Measurements from ENCODE around the gene SLC7A8. TPM values are rescaled to one million over a fixed set of nuclear protein-coding genes. Genes with fewer than 3 reads are reported as not detected.

The SLC7A8 gene
- total RNA-seq, 3 donors from 2014 or later (not counting 1 experiment from before 2014, with no cell fraction given): 0.42 to 1.2 (median 1.0) TPM

DNA sequence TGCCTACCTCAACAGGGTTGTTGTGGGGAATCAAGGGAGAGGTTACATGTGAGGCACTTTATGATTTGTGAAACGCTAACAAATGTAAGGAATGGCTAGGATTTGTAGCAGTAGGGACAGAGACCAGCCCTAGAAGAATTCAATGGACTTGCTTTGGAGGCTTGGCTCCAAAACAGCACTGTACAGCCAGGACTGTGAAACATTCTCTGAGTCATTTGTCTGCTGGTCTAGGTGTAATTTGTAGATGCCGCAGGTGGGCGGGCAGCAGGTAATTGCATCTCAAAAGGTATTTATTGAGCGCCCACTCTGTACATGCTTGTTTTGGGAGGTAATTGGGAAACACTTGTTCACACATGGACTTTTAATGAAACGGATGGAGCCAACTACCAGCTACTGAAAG, 11.4 kb downstream of the SLC7A8 start:
- H3K9me3 ChIP-seq (ENCODE audit: control insufficient read depth, insufficient read depth, low read length): no peaks in the 10 kb centered on the region
- DNase-seq (no peak), ATAC-seq (no peak)
- intact Hi-C loops (cut with micrococcal nuclease): no loop called here
- no peaks in the 10 kb centered on the region for H3K36me3 ChIP-seq (ENCODE audit: control insufficient read depth, insufficient read depth, low read length)
- Mint-ChIP-seq H3K27ac (no peak overlapping the region), H3K9me3 (no peaks in the 10 kb centered on the region), H3K36me3 (no peaks in the 10 kb centered on the region), H3K4me1 (no peaks in the 10 kb centered on the region), H3K4me3 (no peak overlapping the region), H3K27me3 (ENCODE audit: low read depth in 2 of 2) (peaks cover under 1 to 8% of the 10 kb centered on the region in 2 donors)
- H3K27me3 ChIP-seq (ENCODE audit: control insufficient read depth, insufficient read depth, low read length): no peaks in the 10 kb centered on the region
- H3K4me3 ChIP-seq (ENCODE audit: low read length): no peak overlapping the region
- TF ChIP-seq, protein P1, sequence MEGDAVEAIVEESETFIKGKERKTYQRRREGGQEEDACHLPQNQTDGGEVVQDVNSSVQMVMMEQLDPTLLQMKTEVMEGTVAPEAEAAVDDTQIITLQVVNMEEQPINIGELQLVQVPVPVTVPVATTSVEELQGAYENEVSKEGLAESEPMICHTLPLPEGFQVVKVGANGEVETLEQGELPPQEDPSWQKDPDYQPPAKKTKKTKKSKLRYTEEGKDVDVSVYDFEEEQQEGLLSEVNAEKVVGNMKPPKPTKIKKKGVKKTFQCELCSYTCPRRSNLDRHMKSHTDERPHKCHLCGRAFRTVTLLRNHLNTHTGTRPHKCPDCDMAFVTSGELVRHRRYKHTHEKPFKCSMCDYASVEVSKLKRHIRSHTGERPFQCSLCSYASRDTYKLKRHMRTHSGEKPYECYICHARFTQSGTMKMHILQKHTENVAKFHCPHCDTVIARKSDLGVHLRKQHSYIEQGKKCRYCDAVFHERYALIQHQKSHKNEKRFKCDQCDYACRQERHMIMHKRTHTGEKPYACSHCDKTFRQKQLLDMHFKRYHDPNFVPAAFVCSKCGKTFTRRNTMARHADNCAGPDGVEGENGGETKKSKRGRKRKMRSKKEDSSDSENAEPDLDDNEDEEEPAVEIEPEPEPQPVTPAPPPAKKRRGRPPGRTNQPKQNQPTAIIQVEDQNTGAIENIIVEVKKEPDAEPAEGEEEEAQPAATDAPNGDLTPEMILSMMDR (IDR thresholded peaks at IDR 0.05): no peak
- WGBS (ENCODE audit: insufficient coverage): 98% methylated on average over 5 of the region's 5 CpGs
- no peaks in the 10 kb centered on the region for H3K4me1 ChIP-seq (ENCODE audit: control insufficient read depth, insufficient read depth, low read length)
- H3K27ac ChIP-seq (ENCODE audit: low read length): no peak overlapping the region

DNA sequence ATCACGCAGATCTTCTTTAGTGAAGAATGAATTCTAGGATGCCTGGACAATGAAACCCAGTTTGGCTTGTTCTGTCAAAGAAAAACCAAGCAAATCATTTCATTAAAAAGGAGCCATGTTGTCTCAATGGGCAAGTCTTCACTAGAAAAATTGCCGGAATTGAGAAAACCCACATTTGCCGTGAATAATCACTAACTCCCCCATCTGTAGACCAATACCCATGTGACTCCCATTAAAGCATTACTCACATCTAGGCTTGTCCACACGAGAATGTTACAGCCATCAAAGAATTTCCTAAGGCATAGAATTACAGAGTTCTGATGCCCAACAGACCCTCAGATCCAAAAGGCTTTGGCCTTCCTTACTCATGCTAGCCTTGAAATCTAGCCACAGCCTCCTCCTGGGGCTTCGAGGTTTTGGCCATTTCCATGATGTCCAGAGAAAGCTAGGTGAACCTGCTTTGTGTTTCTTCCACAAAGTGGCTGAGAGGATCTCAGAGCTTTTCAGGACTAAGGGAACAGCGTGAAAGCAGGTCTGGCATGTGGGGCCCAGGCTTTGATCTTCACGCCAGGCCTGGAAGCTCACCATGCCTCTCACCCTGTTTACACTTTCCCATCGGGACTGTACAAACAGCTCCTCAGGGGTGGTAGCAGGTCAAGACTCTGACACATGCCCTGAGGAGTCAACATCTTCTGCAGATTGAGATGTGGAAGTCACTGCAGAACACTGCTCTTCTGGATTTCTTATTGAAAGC, 12.1 kb downstream of the SLC7A8 start:
- Histone ChIP-seq H3K4me3 (ENCODE audit: low read length) (no peak overlapping the region), H3K36me3 (ENCODE audit: control insufficient read depth, insufficient read depth, low read length) (no peaks in the 10 kb centered on the region), H3K4me1 (ENCODE audit: control insufficient read depth, insufficient read depth, low read length) (no peaks in the 10 kb centered on the region), H3K9me3 (ENCODE audit: control insufficient read depth, insufficient read depth, low read length) (no peaks in the 10 kb centered on the region), H3K27me3 (ENCODE audit: control insufficient read depth, insufficient read depth, low read length) (no peaks in the 10 kb centered on the region), H3K27ac (ENCODE audit: low read length) (no peak overlapping the region)
- 89% methylated on average over 8 of the region's 8 CpGs for WGBS (ENCODE audit: insufficient coverage)
- H3K9me3 Mint-ChIP-seq: no peaks in the 10 kb centered on the region
- DNase-seq (no peak), ATAC-seq (no peak)
- H3K27me3 Mint-ChIP-seq (ENCODE audit: low read depth in 2 of 2): peaks cover 3 to 10% of the 10 kb centered on the region in 2 donors
- no peaks in the 10 kb centered on the region for H3K36me3 Mint-ChIP-seq
- no peaks in the 10 kb centered on the region for H3K4me1 Mint-ChIP-seq
- no peak overlapping the region for H3K27ac Mint-ChIP-seq
- TF ChIP-seq, protein P1 (IDR thresholded peaks at IDR 0.05): no peak
- H3K4me3 Mint-ChIP-seq: no peak overlapping the region
- intact Hi-C loops (cut with micrococcal nuclease): no loop called here

DNA sequence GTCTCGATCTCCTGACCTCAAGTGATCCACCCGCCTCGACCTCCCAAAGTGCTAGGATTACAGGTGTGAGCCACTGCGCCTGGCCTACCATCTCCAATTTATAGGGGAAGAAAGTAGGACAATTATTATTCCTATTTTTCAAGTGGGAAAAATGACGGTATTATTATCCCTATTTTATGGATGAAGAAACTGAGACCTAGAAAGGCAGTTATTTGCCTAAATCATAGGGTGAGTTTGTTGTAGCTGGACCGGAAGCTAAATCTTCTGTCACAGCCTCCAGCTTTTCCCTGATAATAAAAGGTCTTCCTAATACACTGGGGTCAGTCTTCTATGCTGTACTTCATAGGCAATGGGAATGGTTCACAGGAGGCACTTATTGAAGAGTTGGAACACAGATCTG, 13.8 kb downstream of the SLC7A8 start:
- 92% methylated on average over 5 of the region's 6 CpGs for WGBS (ENCODE audit: insufficient coverage)
- Histone ChIP-seq H3K27me3 (ENCODE audit: control insufficient read depth, insufficient read depth, low read length) (no peaks in the 10 kb centered on the region), H3K27ac (ENCODE audit: low read length) (no peak overlapping the region), H3K9me3 (ENCODE audit: control insufficient read depth, insufficient read depth, low read length) (no peaks in the 10 kb centered on the region), H3K4me3 (ENCODE audit: low read length) (no peak overlapping the region), H3K36me3 (ENCODE audit: control insufficient read depth, insufficient read depth, low read length) (no peaks in the 10 kb centered on the region), H3K4me1 (ENCODE audit: control insufficient read depth, insufficient read depth, low read length) (no peaks in the 10 kb centered on the region)
- ATAC-seq: no peak
- TF ChIP-seq, protein P1 (IDR thresholded peaks at IDR 0.05): no peak
- intact Hi-C loops (cut with micrococcal nuclease): no loop called here
- Mint-ChIP-seq H3K4me3 (no peak overlapping the region), H3K27me3 (ENCODE audit: low read depth in 2 of 2) (peaks cover 10 to 13% of the 10 kb centered on the region in 2 donors), H3K4me1 (no peaks in the 10 kb centered on the region), H3K27ac (no peak overlapping the region), H3K9me3 (no peaks in the 10 kb centered on the region), H3K36me3 (no peaks in the 10 kb centered on the region)
- no peak for DNase-seq

DNA sequence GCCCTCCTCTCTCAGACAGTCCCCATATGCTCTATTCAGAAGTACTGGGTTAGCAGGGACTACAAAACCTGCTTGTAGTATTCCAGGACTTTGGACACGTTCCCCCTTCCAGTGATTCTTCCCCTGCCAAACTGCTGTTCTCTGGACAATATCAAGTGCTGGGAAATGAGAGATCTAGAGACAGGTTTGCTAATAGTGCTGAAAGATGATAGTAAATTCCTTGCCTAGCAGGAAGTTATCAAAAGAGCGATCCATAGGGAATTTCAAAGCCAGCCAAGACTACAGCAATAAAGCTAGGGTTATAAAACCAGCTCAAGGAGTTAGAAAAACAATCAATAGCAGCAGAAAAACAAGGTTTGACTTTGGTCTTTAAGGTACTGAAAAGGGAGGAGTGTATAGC, 15.2 kb downstream of the SLC7A8 start:
- H3K27ac Mint-ChIP-seq: no peak overlapping the region
- no peak overlapping the region for H3K4me3 Mint-ChIP-seq
- DNase-seq: no peak
- H3K9me3 ChIP-seq (ENCODE audit: control insufficient read depth, insufficient read depth, low read length): no peaks in the 10 kb centered on the region
- H3K27me3 ChIP-seq (ENCODE audit: control insufficient read depth, insufficient read depth, low read length): no peaks in the 10 kb centered on the region
- H3K36me3 Mint-ChIP-seq: no peaks in the 10 kb centered on the region
- 85% methylated on average over 1 of the region's 2 CpGs for WGBS (ENCODE audit: insufficient coverage)
- no peaks in the 10 kb centered on the region for H3K36me3 ChIP-seq (ENCODE audit: control insufficient read depth, insufficient read depth, low read length)
- no peak for ATAC-seq
- H3K27me3 Mint-ChIP-seq (ENCODE audit: low read depth in 2 of 2): peaks cover 10 to 13% of the 10 kb centered on the region in 2 donors
- H3K27ac ChIP-seq (ENCODE audit: low read length): no peak overlapping the region
- intact Hi-C loops (cut with micrococcal nuclease): no loop called here
- peaks cover 1% of the 10 kb centered on the region for H3K4me1 ChIP-seq (ENCODE audit: control insufficient read depth, insufficient read depth, low read length)
- H3K4me1 Mint-ChIP-seq: no peaks in the 10 kb centered on the region
- TF ChIP-seq, protein P1 (IDR thresholded peaks at IDR 0.05): no peak
- H3K4me3 ChIP-seq (ENCODE audit: low read length): no peak overlapping the region
- no peaks in the 10 kb centered on the region for H3K9me3 Mint-ChIP-seq

All from natural killer cell (primary cell).